GM12878 (cell line): ENCODE measurements around the gene RHCE. TPM values are rescaled to one million over a fixed set of nuclear protein-coding genes. Genes with fewer than 3 reads are reported as not detected.

Experiments used
- ATF7 ChIP-seq: fragments of 450-650 bp; IDR thresholded peaks from 2 replicates; pipeline ENCODE4 v1.6.1; 2016; ENCODE audit warnings: low read depth, mild to moderate bottlenecking
- BMI1 ChIP-seq: fragments of 450-650 bp; IDR thresholded peaks from 2 replicates; pipeline ENCODE4 v1.6.1; 2016; ENCODE audit warnings: mild to moderate bottlenecking, moderate library complexity, borderline replicate concordance
- CEBPB ChIP-seq, 2 experiments: fragments of 150-350 bp in 1 of 2; IDR thresholded peaks; 2 replicates each; pipeline ENCODE4 v1.6.1; 2012 to 2014; ENCODE audit warnings: low read depth in 2 of 2, low read length in 2 of 2, borderline replicate concordance in 1 of 2, inconsistent platforms in 1 of 2
- CREM ChIP-seq: IDR thresholded peaks from 2 replicates; pipeline ENCODE4 v1.6.1; 2014; ENCODE audit warnings: antibody characterized with exemption, low read depth
- FOXM1 ChIP-seq: IDR thresholded peaks from 2 replicates; pipeline ENCODE4 v1.6.1; 2012; ENCODE audit warnings: low read depth, mild to moderate bottlenecking, inconsistent platforms, low read length, moderate library complexity
- GABPA ChIP-seq: IDR thresholded peaks from 2 replicates; pipeline ENCODE4 v1.6.1; 2014; ENCODE audit warnings: antibody characterized with exemption, low read depth, mild to moderate bottlenecking, inconsistent platforms
- HDAC2 ChIP-seq: fragments of 200-600 bp; sonication (generic); IDR thresholded peaks from 2 replicates; pipeline ENCODE4 v1.6.1; 2017
- JUND ChIP-seq: IDR thresholded peaks from 2 replicates; pipeline ENCODE4 v1.6.1; 2012; ENCODE audit warnings: low read depth, mild to moderate bottlenecking, low read length, improper control_type of control experiment, moderate library complexity
- MTA2 ChIP-seq: fragments of 450-650 bp; IDR thresholded peaks from 2 replicates; pipeline ENCODE4 v1.6.1; 2016; ENCODE audit warnings: low read depth, mild to moderate bottlenecking, moderate library complexity
- NFIC ChIP-seq: IDR thresholded peaks from 2 replicates; pipeline ENCODE4 v1.6.1; 2012; ENCODE audit warnings: low read depth, mild to moderate bottlenecking, inconsistent platforms, low read length, moderate library complexity
- PML ChIP-seq: IDR thresholded peaks from 2 replicates; pipeline ENCODE4 v1.6.1; 2012; ENCODE audit warnings: low read length, inconsistent platforms
- POLR2A ChIP-seq: IDR thresholded peaks from 2 replicates; pipeline ENCODE4 v1.6.1; 2011; ENCODE audit warnings: low read depth, mild to moderate bottlenecking, low read length
- SMARCA5 ChIP-seq: fragments of 450-650 bp; IDR thresholded peaks from 2 replicates; pipeline ENCODE4 v1.6.1; 2017; ENCODE audit warnings: mild to moderate bottlenecking
- TBL1XR1 ChIP-seq: IDR thresholded peaks from 2 replicates; pipeline ENCODE4 v1.6.1; 2012; ENCODE audit warnings: low read depth, low read length, improper control_type of control experiment
- TCF3 ChIP-seq: IDR thresholded peaks from 2 replicates; pipeline ENCODE4 v1.6.1; 2012; ENCODE audit warnings: low read depth, mild to moderate bottlenecking, low read length, borderline replicate concordance; ENCODE audit not compliant: insufficient read depth
- YY1 ChIP-seq: IDR thresholded peaks from 2 replicates; pipeline ENCODE4 v1.6.1; 2011; ENCODE audit warnings: low read depth, mild to moderate bottlenecking, low read length
- ZZZ3 ChIP-seq: IDR thresholded peaks from 2 replicates; pipeline ENCODE4 v1.6.1; 2011; ENCODE audit warnings: low read depth; ENCODE audit not compliant: control insufficient read depth, insufficient read length
- polyA plus RNA-seq, 11 experiments: library from polyadenylated mRNA; depleted of rRNA in 4 of 11; unstranded in 6 of 11; stranded (reverse) in 5 of 11; fragments of >200 nt; fragmentation: Nextera tagmentation in 4 of 11; fragmentation: Illumina TruSeq in 1 of 11; extraction: Ambion mirVana in 4 of 11; extraction: Trizol in 1 of 11; gene quantifications; 1 replicate in 1 of 11; 2 replicates in 10 of 11; pipeline versions ENCODE4 v1.2.1 to v1.2.3, GENCODE V29; 2011 to 2016; ENCODE audit warnings: inconsistent platforms in 2 of 11, missing spikeins in 2 of 11, low read depth in 1 of 11
- total RNA-seq, 4 experiments: library from RNA; depleted of rRNA in 3 of 4; stranded (reverse); fragments of >200 nt in 3 of 4; fragmentation: Illumina TruSeq in 1 of 4; extraction: Trizol in 1 of 4; gene quantifications; 2 replicates each; pipeline versions ENCODE4 v1.2.1 to v1.2.3, GENCODE V29; 2013 to 2021
- TF ChIP-seq, protein P1 (sequence below): fragments of 450-650 bp; IDR thresholded peaks from 2 replicates; pipeline ENCODE4 v1.6.1; 2014; ENCODE audit warnings: mild to moderate bottlenecking
- TF ChIP-seq, protein P2 (sequence below): IDR thresholded peaks from 2 replicates; pipeline ENCODE4 v1.6.1; 2012; ENCODE audit warnings: low read depth, low read length, improper control_type of control experiment
- TF ChIP-seq, protein P3 (sequence below): fragments of 450-650 bp; IDR thresholded peaks from 2 replicates; pipeline ENCODE4 v1.6.1; 2018; ENCODE audit warnings: mild to moderate bottlenecking, low read depth, moderate library complexity; ENCODE audit not compliant: partially characterized antibody

The RHCE gene
- total and polyA plus RNA-seq, 10 of the 15 experiments (the other 5 are each of a cell fraction or from before 2014, with no cell fraction given): 0.06 to 0.41 (median 0.22) TPM; not detected in 2

DNA sequence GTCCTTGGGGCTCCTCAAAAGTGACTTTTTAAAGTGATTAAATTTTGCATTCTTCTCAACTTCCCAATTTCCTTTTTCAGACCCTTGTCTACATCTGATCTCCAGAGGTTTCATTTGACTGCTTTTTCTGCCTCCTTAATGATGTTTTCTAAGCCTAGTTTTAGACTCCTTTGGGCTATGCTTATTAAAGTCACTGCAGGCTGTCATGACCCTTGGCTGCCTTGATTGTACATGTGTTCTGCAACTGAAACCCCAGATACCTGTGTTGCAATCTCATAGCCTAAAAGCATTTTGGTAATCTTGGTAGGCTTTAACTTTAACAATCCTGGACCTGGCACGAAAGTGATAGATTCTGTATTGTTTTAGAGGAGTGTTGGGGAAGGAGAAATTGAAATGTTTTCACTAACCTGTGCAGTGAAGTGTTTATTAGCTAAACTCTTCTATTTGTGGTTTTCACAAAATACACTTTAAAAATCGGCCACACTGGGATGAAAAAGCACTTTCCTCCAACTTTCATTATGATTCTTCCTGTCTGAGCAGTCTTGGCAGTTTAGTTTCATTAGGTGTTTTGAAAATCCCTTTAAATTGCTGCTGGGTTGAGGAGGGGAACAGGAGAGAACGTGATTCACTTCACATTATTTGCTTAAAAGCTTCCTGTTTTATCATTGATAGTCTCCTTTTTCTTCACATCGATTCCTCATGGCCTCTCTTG, 14.9 kb upstream of the RHCE start (continued):
- no peak for TF ChIP-seq BMI1
- TF ChIP-seq YY1: no peak
- TF ChIP-seq TCF3: no peak
- TF ChIP-seq POLR2A: no peak
- TF ChIP-seq CEBPB (IDR thresholded peaks at IDR 0.05; ENCODE audit: borderline replicate concordance in 1 of 2, low read depth in 2 of 2, low read length in 2 of 2): peak in 1 of 2 experiments; percentile 47; a peak in 2 of 4 replicates
- peak; percentile 39; the same call in 1 of the 2 replicates for TF ChIP-seq MTA2
- TF ChIP-seq GABPA: no peak
- 0 out of 2 replicates have a peak, but pooled peaks have one; percentile 27 for TF ChIP-seq FOXM1
- TF ChIP-seq, protein P1, sequence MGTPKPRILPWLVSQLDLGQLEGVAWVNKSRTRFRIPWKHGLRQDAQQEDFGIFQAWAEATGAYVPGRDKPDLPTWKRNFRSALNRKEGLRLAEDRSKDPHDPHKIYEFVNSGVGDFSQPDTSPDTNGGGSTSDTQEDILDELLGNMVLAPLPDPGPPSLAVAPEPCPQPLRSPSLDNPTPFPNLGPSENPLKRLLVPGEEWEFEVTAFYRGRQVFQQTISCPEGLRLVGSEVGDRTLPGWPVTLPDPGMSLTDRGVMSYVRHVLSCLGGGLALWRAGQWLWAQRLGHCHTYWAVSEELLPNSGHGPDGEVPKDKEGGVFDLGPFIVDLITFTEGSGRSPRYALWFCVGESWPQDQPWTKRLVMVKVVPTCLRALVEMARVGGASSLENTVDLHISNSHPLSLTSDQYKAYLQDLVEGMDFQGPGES: no peak
- no peak for TF ChIP-seq CREM
- TF ChIP-seq ATF7: no peak
- no peak for TF ChIP-seq HDAC2
- TF ChIP-seq ZZZ3: no peak
- 0 out of 2 replicates have a peak, but pooled peaks have one; percentile 63 for TF ChIP-seq NFIC
- TF ChIP-seq TBL1XR1: 0 out of 2 replicates have a peak, but pooled peaks have one; percentile 32
- TF ChIP-seq JUND: no peak
- TF ChIP-seq SMARCA5: no peak
- TF ChIP-seq, protein P2, sequence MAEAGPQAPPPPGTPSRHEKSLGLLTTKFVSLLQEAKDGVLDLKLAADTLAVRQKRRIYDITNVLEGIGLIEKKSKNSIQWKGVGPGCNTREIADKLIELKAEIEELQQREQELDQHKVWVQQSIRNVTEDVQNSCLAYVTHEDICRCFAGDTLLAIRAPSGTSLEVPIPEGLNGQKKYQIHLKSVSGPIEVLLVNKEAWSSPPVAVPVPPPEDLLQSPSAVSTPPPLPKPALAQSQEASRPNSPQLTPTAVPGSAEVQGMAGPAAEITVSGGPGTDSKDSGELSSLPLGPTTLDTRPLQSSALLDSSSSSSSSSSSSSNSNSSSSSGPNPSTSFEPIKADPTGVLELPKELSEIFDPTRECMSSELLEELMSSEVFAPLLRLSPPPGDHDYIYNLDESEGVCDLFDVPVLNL: no peak
- TF ChIP-seq, protein P3, sequence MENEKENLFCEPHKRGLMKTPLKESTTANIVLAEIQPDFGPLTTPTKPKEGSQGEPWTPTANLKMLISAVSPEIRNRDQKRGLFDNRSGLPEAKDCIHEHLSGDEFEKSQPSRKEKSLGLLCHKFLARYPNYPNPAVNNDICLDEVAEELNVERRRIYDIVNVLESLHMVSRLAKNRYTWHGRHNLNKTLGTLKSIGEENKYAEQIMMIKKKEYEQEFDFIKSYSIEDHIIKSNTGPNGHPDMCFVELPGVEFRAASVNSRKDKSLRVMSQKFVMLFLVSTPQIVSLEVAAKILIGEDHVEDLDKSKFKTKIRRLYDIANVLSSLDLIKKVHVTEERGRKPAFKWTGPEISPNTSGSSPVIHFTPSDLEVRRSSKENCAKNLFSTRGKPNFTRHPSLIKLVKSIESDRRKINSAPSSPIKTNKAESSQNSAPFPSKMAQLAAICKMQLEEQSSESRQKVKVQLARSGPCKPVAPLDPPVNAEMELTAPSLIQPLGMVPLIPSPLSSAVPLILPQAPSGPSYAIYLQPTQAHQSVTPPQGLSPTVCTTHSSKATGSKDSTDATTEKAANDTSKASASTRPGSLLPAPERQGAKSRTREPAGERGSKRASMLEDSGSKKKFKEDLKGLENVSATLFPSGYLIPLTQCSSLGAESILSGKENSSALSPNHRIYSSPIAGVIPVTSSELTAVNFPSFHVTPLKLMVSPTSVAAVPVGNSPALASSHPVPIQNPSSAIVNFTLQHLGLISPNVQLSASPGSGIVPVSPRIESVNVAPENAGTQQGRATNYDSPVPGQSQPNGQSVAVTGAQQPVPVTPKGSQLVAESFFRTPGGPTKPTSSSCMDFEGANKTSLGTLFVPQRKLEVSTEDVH: no peak
- TF ChIP-seq PML: no peak
